ENCODE results near the gene JADE3. TPM values are rescaled to one million over a fixed set of nuclear protein-coding genes. Genes with fewer than 3 reads are reported as not detected.

Gene JADE3
- total and polyA plus RNA-seq, 8 donors, result 0.58 to 9.0 (median 5.8) TPM

- Histone ChIP-seq H3K36me3 (peaks cover 0 to 4% (median 2%) of the 10 kb centered on the region in 4 donors), H3K27ac (no peak overlapping the region), H3K27me3 (no peaks in the 10 kb centered on the region), H3K4me3 (no peak overlapping the region), H3K9me3 (no peaks in the 10 kb centered on the region), H3K4me1 (no peaks in the 10 kb centered on the region)
- TF ChIP-seq POLR2AphosphoS5 (IDR thresholded peaks at IDR 0.05) (no peak), EP300 (IDR thresholded peaks at IDR 0.05) (no peak), POLR2A (IDR thresholded peaks at IDR 0.05) (no peak), CTCF (IDR thresholded peaks at IDR 0.05) (no peak)
- DNase-seq, result no peak
- intact Hi-C loops (cut with DNase I; ENCODE audit: low total_unique reads), result no loop called here
Observed at GRCh38 chrX:46866726-46867125, 45.5 kb upstream of the JADE3 start.

DNA sequence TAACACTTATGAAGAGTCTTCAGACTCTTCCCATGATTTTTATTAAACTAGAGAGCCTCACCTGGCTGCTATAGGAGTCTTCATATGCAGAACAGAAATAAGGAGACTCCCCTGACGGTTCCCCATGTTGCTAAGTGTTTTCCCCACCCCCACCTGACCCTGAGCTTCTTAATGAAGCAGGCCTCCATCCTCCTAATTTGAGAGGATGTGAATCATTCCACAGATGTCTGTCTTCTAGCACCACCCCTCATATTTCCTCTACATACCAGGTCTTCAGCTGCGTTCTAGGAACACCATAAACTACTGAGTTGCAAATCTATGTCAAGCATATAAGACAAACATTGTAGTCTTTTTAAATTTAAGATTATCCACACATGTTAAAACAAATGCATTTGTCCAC lies 38.5 kb upstream of the JADE3 start:
- WGBS, 5 donors, result 44 to 78% (median 68%) methylated on average over 2 of the region's 2 CpGs
- Histone ChIP-seq H3K27me3 (no peaks in the 10 kb centered on the region), H3K9me3 (no peaks in the 10 kb centered on the region), H3K4me1 (no peaks in the 10 kb centered on the region), H3K36me3 (peaks cover 0 to 4% (median 0%) of the 10 kb centered on the region in 4 donors), H3K4me3 (no peak overlapping the region), H3K27ac (no peak overlapping the region)
- intact Hi-C loops (cut with DNase I; ENCODE audit: low total_unique reads), result no loop called here
- no peak for DNase-seq
- no peak for TF ChIP-seq CTCF (IDR thresholded peaks at IDR 0.05)
- TF ChIP-seq POLR2AphosphoS5 (IDR thresholded peaks at IDR 0.05), result no peak
- TF ChIP-seq EP300 (IDR thresholded peaks at IDR 0.05), result no peak
- TF ChIP-seq POLR2A (IDR thresholded peaks at IDR 0.05), result no peak

DNA sequence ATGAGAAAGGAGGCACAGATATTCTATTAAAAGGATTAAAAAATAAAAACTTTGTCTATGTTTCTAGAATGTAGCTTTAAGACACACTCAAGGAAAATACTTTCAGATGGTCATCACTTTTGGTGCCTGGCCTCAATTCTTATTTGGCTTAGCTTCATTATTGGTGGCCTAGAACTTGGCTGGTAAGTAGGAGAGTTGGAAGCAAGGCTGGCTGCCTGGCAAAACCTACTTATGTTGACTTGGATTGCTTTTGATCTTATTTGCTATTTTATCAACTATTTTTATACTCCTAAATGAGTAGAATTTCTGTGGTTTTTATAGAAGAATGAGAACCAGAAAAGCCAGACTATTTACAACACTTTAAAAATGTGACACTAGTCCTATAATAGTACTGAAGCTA lies 35.3 kb upstream of the JADE3 start:
- no peak overlapping the region for H3K4me3 ChIP-seq
- H3K27ac ChIP-seq, result no peak overlapping the region
- intact Hi-C loops (cut with DNase I; ENCODE audit: low total_unique reads), result no loop called here
- H3K27me3 ChIP-seq, result no peaks in the 10 kb centered on the region
- peaks cover 0 to 14% (median 6%) of the 10 kb centered on the region in 4 donors for H3K36me3 ChIP-seq
- DNase-seq, result no peak
- no peaks in the 10 kb centered on the region for H3K4me1 ChIP-seq
- H3K9me3 ChIP-seq, result no peaks in the 10 kb centered on the region
- TF ChIP-seq EP300 (IDR thresholded peaks at IDR 0.05) (no peak), CTCF (IDR thresholded peaks at IDR 0.05) (no peak), POLR2A (IDR thresholded peaks at IDR 0.05) (no peak), POLR2AphosphoS5 (IDR thresholded peaks at IDR 0.05) (no peak)

GRCh38 chrX:46882266-46882665 lies 30.0 kb upstream of the JADE3 start:
- WGBS, 5 donors, result 54 to 86% (median 78%) methylated on average over 1 of the region's 1 CpG
- Histone ChIP-seq H3K4me1 (no peaks in the 10 kb centered on the region), H3K27ac (no peak overlapping the region), H3K9me3 (no peaks in the 10 kb centered on the region), H3K4me3 (no peak overlapping the region), H3K36me3 (peaks cover 0 to 28% (median 6%) of the 10 kb centered on the region in 4 donors), H3K27me3 (no peaks in the 10 kb centered on the region)
- intact Hi-C loops (cut with DNase I; ENCODE audit: low total_unique reads), result no loop called here
- no peak for TF ChIP-seq CTCF (IDR thresholded peaks at IDR 0.05)
- TF ChIP-seq EP300 (IDR thresholded peaks at IDR 0.05), result no peak
- no peak for TF ChIP-seq POLR2A (IDR thresholded peaks at IDR 0.05)
- no peak for TF ChIP-seq POLR2AphosphoS5 (IDR thresholded peaks at IDR 0.05)
- DNase-seq, result no peak

All from stomach (tissue), 9 donors.